Keratinocyte (primary cell): ENCODE measurements around the gene BSPRY.

Experiments used
- CTCF ChIP-seq, 3 experiments: IDR thresholded peaks in 1 of 3; conservative IDR thresholded peaks in 1 of 3; optimal IDR thresholded peaks in 1 of 3; 2 replicates in 2 of 3; 3 replicates in 1 of 3; pipeline versions ENCODE3 to v1.5.1; 2011; ENCODE audit warnings: low read length in 3 of 3, mild to moderate bottlenecking in 3 of 3, moderate library complexity in 2 of 3, control low read depth in 1 of 3, inconsistent platforms in 1 of 3; ENCODE audit not compliant: insufficient read depth in 2 of 3; ENCODE audit errors: extremely low read depth in 1 of 3
- EZH2 ChIP-seq: IDR thresholded peaks from one replicate; pipeline ENCODE4 v1.6.1; 2012; ENCODE audit warnings: inconsistent platforms, mild to moderate bottlenecking, low read length, moderate library complexity

GRCh38 chr9:113403646-113404045 lies 54.3 kb downstream of the BSPRY start:
- TF ChIP-seq EZH2, result no peak
- no peak for TF ChIP-seq CTCF (optimal IDR thresholded peaks at IDR 0.05 in 1 of 3, IDR thresholded peaks at IDR 0.05 in 1 of 3, conservative IDR thresholded peaks at IDR 0.05 in 1 of 3; ENCODE audit: extremely low read depth in 1 of 3, insufficient read depth in 2 of 3, low read length in 3 of 3)
